EH (cell line): ENCODE data around the gene NDUFB10.
"Not testable (repeated sequence)": the region's sequence is repeated elsewhere in the genome, so short reads cannot be mapped to it uniquely, and the experiment has no call there.

Experiments
- DNase-seq: peaks from one replicate; pipeline ENCODE4 v3.0.0-alpha.2; 2015; ENCODE audit warnings: low read depth

NDUFB10 gene

DNA sequence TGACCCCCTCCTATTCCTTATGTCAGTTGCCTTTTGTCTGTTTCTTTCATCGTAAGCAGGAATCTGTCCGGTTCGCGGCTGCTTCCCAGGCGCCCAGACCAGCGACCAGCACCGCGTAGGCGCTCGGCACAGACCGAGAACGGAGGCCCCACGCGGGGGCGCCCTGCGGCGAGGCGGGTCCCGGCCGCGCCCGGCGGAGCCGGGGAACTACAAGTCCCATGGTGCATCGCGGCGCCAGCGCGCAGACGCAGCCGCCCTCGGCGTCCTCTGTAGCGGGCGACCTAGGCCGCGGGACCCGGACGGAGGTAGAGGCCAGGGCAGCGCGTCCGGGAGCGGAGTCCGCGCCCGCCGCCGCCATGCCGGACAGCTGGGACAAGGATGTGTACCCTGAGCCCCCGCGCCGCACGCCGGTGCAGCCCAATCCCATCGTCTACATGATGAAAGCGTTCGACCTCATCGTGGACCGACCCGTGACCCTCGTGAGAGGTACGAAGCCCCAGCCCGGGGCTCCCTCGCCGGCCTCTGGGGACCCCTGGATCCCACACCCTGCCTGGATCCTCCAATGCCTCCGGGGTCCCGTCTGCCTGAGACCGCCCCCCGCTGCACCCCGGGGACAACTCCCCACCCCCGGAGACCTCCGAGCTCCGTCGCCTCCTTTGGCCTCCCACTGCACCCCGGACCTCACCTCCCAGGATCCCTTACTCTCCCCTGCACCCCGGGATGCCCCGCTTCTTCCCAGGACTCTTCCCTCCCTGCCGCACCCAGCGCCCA, at the start of gene NDUFB10:
NDUFB10 (plus strand) TSS at position 270 of the 771 bp plus-strand sequence; CDS start at position 357, 87 bp downstream.
- peak; percentile 89 for DNase-seq

DNA sequence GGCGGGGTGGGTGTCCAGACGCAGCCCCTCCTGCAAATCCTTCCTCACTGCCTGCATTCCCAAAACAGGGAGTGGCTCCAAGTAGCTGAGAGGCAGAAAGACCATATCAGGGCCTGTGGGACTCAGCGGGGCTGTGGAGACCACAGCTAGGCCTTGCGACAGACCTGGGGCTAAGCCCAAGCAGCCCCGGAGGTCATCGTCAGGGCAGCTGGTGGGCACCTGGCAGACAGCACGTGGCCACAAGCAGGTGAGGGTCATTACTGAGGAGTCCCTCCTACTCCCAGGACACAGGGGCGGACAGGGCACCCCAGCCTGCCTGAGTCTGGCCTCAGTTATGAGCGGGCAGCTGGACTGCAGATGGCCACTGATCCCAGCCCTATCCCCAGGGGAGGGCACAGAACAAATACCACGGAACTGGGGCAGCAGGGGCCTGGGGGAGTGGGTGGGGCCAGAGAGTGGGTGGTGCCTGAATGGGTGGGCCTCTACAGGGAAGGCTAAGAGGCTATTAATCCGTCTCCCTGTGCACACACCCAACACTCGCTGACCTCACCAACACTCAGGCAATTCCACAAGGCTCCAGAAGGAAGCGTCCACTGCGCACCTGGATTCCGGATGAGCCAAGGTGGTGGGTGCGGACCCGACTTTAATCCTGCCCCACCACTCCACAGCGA, 49.6 kb upstream of the NDUFB10 start:
- no peak for DNase-seq

DNA sequence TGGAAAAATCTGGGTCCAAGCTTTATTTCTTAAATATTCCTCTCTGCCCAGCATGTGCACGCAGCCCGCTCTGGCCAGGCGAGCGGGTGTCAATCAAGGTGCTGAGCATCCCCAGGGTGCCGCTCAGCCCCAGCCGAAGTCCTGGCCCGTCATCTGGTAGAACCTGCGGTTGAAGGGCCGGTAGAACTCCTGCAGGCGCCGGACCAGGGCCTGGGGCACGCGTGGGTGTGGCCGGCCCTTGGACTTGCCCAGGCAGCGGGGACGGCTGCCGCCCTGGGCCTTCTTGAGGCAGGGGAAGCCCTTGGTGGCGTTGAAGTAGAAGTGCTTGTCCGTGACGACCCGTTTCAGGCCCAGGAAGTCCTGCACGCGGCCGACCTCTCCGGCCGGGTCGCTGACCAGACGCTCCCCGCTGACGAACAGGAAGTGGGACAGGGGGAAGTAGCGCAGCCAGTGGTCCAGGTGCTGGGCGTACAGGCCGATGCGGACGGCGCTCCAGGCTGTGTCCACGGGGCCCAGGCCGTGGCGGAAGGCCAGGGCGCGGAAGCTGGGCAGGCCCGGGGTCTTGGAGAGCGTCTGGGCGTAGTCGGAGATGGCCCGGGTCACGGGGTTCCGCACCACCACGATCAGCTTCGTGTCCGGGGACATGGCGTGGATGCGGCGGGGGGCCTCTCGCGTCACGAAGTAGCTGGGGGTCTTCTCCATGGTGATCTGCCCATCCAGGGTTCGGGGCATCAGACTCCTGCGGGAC, 47.7 kb upstream of the NDUFB10 start:
- DNase-seq = no peak

DNA sequence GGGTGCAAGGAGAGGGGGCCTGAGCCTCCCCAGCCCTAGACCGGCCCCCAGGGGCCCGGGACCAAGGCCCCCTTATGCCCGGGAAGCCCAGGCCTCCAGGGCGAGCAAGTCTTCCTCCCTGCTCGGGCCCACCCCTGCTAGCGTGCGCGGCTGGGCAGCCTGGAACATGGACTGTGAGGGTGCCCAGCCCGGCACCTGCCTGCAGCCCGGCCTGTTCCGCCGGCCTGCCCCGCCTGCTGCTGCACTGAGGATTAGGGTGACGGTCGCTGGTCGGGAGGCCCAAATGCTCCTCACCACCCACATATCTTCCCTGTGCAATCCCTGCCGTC, 47.2 kb upstream of the NDUFB10 start:
- no peak for DNase-seq

DNA sequence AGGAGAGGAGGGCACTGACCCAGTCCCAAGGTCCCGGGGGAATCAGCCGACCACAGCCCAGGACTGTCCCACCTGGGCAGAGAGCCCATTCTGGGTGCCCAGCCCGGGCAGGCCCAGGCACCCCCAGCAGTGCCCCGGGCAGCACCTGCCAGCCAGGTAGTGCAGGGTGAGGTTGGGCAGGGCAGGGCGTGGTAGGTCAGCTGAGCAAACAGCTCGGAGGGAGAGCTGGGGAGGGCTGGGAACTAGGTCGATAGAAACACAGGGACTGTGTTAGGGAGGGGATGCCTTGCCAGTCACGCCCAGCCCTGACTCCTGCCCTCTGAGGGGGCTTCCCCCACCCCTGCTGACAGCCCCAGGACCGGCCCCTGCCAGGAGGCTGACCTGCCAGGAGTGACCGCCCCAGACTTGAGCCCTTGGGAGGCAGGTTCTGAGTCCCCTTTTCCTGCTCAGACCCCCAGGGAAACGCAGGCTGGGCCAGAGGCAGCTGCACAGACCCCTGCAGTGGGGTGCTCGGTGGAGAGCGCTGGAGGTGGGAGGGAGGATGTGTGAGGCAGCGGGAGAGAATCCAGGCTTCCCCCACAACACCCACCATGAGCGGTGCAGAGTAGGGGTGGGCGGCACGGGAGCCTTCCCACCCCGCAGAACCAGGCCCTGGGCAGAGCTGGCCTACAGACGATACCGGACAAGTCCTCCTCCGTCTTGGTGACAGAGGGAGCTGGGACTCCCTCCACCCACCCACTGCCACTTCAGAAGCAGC, 45.8 kb upstream of the NDUFB10 start:
- DNase-seq = no peak

DNA sequence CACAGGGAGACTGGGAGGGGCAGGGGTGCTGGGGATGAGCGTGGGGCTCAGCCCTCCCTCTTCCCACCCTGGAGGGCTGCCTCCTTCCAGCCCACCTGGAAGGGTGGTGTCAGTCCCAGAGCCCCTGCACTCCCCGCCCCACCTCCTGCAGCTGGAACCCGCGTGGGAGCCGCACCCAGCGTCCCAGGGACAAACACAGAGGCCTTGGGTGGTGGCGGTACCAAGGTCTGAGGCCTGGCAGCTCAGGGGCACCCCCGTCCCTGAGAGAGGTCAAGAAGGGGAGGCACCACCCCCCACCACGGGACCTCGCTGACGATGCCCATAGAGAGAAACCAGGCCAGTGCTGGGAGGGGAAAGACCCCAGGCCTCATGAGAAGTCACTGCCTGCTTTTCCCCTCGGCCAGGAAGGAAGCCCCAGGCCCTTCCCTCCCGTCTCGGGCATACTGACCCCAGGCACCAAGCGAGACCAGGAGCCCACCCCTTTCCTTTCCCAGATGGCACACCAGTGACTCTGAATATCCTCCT, 45.2 kb upstream of the NDUFB10 start:
- no peak for DNase-seq

DNA sequence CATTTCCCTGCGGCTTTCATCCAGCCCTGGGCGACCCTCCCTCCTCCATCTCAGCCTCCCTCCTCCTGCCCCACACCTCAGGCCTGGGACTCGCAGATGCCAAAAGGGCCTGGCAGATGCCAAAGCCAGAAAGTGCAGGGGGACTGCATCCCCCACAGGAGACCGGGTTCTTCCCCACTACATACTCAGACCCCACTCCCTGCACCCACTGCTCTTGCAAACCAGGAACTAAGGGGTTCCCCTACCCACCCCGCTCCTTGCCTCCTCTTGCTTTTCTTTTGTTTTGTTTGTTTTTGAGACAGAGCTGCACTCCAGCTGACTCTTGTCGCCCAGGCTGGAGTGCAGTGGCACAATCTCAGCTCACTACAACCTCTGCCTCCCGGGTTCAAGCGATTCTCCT, 44.4 kb upstream of the NDUFB10 start:
- DNase-seq = no peak

DNA sequence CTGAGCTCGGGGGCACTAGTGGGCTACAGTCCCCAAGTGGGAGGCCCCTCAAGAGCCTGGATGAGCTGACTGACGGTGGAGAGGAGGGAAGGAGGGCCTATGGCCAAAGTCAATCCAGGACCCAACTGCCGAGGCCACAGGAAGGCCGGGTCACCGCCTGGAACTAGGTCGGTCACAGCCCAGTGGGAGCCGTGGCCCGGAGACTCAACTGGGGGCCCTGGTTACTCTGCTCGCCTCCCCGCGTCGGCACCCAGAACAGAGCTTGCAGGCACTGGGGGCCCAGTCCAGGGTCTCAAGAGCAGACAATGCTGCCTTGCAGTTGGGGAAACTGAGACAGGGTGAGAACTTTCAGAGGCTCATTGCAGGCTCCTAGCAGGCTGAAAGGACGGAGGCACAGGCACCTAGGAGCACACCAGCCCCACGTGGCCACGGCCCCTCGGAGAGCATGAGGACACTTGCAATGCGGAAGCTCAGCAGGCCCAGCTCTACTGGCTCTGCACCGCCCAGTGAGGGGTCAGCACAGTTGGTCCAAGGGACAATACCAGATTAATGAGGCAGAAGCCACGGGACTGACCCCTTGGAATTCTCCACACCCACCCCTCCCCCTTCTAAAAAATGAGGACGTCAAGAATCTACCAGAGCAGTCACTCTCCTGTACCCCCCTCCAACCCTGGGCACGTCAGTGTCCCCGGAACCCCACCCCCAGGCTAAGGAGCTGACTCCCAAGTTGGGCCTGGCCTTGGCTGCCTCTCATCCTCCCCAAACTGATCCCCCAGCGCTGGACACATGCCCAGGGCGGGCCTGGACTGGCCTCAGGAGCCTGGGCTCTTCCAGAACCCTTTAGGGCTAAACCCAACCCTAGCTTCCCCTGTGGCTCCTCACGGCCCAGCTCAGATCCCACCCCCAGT, 43.4 kb upstream of the NDUFB10 start:
- no peak for DNase-seq

DNA sequence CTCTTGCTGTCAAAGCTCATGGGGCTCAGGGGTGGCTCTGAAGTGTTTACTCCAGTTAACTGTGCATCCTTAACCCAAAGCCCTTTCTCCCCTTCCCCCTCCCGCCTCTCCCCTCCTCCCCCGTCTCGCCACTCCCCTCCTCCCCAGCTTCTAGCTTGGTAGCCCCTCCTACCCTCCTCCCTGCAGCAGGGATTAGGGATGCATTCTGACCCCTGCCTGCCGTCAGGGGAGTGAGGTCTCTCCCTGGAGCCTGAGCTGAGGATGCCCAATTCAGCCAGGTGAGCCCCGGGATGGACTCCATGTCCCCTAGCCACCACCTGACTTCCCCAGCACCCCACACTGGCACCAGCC, 42.7 kb upstream of the NDUFB10 start:
- DNase-seq = no peak

DNA sequence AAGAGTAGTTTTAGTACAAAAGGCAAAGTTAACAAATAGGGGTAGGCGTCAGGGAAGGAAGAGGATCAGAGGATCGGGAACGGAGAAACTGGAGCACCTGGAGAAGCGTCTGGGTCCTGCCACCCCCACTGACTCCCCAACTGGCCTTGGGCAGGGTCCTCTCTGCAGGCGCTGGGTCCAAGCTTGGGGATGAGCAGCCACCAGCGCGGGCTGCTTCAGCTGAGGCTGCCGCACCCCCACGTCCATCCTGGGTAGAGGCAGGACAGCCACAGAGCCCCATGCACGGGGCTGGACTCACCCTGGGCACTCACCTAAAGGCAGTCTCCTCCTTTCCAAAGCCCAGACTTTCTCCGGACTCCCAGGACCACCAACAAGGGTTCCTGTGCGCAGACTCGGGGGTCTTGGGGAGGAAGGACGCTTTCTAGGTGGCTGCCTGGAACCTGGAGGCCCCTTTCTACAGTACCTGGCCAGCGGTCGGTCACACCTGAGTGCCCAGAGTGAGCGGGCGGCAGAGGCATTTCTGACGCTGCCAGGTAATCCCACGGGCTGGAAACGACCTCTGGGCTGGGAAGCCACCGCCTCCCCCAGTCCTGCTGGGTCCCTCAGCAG, 42.2 kb upstream of the NDUFB10 start:
- DNase-seq = no peak

DNA sequence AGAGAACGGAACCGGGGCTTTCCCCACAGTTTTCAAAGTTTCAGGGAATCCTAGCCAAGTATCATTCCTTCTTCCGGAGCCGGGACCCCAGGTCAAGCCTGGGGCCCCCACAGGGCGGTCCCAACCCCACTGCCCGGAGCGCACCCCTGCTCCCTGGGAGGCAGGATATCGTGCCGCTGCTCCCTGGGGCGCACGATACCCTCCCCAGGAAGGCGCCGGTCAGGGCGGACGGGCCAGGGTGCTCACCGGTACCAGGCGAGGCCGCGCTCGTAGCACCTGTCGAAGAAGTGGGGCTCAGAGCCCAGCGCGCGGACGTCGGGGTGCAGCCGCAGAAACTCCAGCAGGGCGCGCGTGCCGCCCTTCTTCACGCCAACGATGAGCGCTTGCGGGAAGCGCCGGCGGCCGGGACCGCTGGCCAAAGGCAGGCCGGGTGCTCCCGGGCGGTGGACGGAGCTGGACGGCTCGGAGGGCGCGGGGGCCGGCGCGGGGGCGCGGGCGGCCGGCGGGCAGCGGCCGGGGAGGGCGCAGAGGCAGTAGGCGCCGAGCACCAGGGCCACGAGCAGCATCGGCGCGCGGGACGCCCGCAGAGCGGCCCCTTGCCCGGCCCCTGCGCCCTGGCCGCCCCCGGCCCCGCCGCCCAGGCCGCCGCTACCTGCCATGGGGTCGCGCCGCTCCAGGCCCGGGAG, 41.5 kb upstream of the NDUFB10 start:
- DNase-seq = no peak

DNA sequence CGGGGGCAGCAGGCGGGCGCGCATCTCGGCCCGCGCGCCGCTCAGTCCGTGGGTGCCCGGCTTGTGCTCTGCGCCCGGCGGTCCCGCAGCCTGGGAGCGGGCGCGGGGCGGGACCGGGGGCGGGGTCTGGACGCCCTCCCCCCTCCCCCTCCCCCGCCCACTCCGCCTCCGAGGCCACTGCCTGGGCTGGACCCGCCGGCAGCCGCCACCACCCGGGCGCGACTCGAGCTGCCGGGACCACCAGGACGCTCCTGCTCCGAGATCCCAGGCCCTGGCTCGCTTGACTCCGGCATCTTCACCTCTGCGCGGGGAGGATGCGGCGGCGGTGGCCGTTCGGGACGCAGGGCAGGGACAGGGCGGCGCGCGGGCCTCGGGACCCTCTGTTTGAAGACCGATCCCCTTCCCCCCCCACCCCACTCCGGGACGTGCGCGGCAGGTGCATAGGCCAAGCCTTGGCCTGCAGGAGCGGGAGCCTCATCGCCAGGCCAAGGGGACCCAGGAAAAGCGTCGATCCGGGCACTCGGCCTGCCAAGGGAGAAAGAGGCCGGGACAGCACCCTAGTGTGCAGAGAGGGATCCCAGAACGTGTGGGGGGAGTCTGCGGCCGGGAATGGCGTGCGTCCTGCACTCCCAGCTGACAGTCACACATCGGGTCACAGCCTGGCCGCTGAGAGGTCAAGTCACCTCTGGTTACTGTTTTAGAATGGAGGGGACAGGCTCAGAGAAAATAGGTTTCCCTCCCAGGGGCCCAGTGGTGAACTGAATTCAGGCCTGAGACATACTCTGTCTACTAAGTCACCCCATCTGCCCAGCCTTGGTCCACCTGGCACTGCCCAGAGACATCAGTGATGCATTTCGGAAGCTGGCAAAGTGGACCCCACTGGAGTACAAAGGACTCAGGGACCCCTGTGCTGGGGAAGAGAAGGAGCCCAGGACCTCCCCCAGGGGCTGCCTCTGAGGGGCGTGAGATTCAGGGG, 40.7 kb upstream of the NDUFB10 start, which contains the start of gene HS3ST6:
HS3ST6 (minus strand) TSS at position 65 of the 976 bp plus-strand sequence. CDS start 92 bp downstream, outside the sequence.
- DNase-seq = no peak

DNA sequence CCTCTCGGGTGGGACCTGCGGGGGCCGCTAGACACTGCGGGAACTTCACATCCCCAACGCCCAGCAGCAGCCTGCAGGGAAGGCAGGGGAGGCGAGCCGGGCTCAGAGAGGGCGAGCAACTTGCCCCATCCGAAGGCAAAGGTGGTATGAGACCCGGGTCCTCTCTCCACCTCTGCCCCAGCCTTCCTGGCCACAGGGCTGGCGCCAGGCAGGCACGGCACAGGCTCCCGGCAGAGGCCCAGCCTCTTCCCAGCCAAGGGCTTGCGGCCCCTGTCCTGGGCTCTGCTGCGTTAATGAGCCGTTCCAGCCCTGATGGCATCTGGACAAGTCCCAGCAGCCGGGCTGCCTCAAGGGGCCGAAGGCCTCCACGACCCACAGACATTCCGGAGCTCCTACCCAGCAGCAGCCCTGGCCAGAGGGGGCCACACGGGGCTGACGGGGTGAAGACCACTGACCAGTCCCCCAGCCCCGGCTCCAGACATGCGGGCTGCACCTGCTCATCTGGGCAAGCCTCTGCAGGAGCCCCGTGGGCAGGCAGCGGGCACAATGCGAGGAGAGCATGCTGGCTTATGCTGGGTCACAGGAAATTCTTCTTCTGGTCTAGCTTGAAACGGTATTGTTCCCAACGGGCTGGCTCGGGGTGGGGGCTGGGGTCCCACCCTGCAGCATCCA, 39.9 kb upstream of the NDUFB10 start:
- no peak for DNase-seq

DNA sequence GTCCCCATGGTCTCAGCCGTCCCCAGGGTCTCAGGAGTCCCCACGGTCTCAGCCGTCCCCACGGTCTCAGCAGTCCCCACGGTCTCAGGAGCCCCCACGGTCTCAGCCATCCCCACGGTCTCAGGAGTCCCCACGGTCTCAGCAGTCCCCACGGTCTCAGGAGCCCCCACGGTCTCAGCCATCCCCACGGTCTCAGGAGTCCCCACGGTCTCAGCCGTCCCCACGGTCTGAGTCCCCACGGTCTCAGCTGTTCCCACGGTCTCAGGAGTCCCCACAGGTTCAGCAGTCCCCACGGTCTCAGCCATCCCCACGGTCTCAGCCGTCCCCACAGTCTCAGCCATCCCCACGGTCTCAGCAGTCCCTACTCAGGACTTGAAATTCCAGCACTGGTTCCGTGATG, 39.2 kb upstream of the NDUFB10 start:
- DNase-seq = not testable (repeated sequence)

DNA sequence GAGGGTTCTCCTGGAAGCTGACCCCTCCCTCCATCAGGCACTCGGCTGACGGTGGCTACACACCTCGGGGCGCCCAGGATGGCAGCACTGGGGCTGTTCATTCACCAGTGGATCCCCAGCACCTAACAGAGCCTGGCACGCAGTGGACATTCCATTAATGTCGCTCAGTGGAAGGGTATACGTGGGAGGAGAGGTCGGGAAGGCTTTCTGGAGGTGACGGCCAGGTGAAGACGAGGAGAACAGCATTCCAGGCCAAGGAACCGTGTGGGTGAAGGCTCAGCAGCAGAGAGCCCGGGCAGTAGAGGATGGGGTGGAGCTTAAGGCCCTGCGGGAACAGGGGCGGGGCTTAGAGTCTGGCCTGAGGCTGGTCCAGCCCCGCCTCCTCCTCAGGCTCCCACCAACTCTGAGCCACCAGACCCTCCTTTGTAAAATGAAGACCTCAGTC, 38.6 kb upstream of the NDUFB10 start:
- DNase-seq = peak; percentile 22

DNA sequence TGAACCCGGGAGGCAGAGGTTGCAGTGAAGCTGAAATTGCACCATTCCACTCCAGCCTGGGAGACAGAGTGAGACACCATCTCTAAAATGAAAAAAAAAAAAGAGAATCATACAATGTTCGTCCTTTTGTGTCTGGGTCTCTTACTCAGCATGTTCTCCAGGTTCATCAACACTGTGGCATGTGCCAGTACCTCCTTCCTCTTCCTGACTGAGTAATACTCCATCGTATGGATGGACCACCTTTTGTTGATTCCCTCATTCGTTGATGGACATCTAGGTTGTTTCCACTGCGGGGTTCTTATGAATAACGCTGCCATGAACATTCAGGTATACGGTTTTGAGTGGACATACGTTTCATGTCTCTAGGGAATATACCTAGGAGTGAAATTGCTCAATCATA, 37.0 kb upstream of the NDUFB10 start:
- DNase-seq = no peak

DNA sequence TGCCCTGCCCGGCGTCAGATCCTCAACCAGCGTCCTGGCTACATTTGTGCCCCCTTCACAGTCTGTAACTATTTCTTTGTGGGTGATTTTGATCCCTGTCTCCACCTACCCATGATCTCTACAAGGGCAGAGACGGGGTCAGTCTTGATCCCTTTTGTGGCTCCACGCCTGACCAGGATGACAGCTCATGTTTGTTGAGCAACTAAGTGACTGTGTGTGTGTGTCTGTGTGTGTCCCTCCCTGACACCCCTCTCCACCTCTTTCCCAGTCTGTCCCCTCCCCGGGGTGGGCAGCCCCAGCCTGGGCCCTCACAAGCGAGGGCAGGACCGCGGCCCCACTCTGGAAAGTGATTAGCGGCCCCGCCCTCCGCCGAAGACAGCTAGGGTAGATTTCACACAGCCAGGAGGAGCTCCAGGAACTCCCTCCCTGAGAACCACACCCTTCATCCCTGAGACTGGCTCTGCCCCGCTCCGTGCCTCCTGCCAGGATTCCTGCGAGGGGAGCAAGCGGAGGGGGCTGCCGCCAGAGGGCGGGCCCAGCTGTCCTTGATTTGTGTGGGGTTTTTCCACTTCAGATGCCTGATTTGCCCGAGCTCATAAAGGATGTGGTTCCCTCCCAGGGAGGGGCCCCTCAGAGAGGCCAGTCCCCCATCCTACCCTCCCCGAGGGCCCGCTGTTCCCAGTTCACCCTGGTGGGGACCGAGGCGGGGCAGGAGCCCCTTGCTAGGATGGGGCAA, 35.9 kb upstream of the NDUFB10 start:
- peak; percentile 51 for DNase-seq
